ENCODE results near the gene SLC1A4.
A peak's percentile ranks its signal among the peaks of the same experiment; 100 is the strongest.
"Not testable (repeated sequence)": the region's sequence is repeated elsewhere in the genome, so short reads cannot be mapped to it uniquely, and the experiment has no call there.

SLC1A4 gene

DNA sequence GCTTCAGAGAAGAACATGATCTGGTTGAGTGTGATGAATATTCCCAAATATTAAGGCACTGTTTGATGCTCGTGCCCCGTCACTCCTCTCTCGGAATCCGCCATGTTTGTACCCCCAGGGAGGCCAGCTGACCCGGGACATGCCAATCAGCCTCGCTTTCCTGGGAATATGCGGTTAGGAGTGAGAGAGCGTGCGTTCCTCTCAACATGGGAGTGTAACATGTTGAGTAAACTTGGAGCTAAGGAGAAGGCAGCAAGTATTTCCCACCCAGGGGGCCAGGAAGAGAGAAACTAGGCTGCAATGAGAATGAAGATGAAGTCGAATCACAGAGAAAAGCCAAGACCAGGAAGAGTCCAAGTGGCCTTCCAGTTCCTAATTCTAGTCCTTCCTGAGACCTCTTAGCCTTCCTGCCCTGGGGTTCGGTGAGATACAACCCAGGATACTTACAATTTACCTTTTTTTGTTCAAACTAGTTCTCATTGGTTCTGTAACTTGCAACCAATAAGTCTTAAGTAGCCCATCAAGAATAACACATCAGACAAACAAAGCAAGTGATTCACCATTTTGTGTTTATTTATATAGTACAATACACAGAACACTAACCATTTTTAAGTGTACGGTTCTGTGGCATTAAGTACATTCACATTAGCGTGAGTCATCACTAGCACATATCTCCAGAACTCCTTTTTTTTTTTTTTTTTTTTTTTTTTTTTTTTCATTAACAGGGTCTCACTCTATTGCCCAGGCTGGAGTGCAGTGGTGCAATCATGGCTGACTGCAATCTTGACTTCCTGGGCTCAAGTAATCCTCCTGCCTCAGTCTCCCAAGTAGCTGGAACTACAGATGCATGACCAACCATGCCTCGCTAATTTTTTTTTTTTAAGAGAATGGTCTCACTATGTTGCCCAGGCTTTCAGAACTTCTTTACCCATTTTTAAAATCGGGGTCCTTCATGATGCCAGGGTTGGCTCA lies 36.4 kb upstream of the SLC1A4 start:
- DNase-seq (ENCODE audit: low read depth): peak; percentile 80
- TF ChIP-seq, protein P1, sequence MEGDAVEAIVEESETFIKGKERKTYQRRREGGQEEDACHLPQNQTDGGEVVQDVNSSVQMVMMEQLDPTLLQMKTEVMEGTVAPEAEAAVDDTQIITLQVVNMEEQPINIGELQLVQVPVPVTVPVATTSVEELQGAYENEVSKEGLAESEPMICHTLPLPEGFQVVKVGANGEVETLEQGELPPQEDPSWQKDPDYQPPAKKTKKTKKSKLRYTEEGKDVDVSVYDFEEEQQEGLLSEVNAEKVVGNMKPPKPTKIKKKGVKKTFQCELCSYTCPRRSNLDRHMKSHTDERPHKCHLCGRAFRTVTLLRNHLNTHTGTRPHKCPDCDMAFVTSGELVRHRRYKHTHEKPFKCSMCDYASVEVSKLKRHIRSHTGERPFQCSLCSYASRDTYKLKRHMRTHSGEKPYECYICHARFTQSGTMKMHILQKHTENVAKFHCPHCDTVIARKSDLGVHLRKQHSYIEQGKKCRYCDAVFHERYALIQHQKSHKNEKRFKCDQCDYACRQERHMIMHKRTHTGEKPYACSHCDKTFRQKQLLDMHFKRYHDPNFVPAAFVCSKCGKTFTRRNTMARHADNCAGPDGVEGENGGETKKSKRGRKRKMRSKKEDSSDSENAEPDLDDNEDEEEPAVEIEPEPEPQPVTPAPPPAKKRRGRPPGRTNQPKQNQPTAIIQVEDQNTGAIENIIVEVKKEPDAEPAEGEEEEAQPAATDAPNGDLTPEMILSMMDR (IDR thresholded peaks at IDR 0.05; ENCODE audit: insufficient read depth, low read depth, low read length, missing control alignments): no peak
- no peak overlapping the region for H3K4me3 ChIP-seq (ENCODE audit: low read length)

DNA sequence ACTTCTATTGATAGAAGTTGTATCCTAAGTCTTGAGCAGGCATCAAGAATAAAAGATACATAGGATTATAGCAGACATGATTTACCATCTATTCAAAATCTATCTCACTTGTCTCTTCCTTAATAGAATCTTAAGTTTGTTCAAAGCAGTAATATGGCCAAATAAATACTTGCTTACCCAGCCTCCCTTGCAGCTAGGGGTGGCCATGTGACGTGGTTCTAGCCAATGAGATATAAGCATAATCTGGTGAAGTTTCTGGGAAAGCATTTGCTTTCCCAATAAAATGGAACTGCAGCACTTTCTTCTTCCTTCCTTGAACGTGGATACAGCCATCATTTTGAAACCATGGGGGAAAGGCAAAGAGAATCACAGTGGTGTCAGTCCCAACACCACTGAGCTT lies 33.7 kb upstream of the SLC1A4 start:
- no peak for DNase-seq (ENCODE audit: low read depth)
- no peak overlapping the region for H3K4me3 ChIP-seq (ENCODE audit: low read length)
- TF ChIP-seq, protein P1 (IDR thresholded peaks at IDR 0.05; ENCODE audit: insufficient read depth, low read depth, low read length, missing control alignments): no peak

DNA sequence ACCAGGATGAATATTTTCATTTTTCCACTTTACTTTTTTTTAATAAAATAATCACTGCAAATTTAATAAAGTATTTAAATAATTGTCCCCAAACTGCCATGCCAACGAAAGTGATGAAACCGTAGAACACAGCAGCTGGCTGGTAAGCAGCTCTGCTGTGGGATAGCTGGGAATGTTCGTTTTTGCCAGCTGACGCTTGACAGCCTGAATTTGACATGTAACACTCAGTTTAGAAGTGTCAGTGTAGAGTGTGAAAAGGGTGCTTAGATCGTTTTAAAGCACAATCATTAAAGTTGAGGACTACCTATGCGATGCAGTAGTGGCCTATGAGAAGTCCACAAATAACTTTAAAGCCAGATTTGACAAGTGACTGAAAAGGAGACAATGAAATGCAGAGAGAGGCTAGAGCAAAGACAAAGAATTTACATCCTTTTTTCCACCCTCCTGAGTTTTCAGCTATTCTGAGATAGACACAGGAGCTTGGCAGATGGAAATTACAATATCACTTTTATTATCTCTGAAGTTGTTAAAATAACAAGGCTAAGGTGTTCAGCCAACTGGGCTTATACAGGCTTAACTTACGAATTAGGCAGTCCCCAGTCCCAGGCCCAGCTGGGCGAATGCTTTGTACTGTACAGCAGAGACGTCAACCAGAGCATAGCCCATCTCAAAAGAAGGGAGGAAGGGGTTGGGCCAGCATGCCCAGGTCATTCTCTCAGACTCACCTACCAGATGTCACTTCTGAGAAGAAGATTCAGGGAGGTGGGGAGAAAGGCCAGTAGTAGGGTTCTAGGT lies 31.9 kb upstream of the SLC1A4 start:
- TF ChIP-seq, protein P1 (IDR thresholded peaks at IDR 0.05; ENCODE audit: insufficient read depth, low read depth, low read length, missing control alignments): no peak
- no peak overlapping the region for H3K4me3 ChIP-seq (ENCODE audit: low read length)
- no peak for DNase-seq (ENCODE audit: low read depth)

DNA sequence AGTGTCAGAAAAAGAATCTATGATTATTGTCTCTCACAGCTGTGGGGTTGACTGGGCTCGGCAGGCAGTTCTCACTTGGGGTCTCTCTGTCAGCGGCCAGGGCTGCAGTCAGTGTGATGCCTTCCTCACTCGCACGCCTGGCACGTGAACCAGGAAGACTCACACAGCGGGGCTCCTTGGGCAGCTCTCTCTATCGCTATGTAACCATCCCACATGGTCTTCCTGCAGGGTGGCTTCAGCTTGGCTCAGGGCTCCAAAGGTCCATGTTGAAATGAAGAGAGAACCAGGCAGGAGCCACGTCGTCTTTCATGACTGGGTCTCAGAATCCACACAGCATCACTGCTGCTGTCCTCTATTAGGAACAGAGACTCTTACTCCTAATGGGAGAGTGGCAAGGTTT lies 30.6 kb upstream of the SLC1A4 start:
- no peak for DNase-seq (ENCODE audit: low read depth)
- TF ChIP-seq, protein P1 (IDR thresholded peaks at IDR 0.05; ENCODE audit: insufficient read depth, low read depth, low read length, missing control alignments): no peak
- H3K4me3 ChIP-seq (ENCODE audit: low read length): no peak overlapping the region

DNA sequence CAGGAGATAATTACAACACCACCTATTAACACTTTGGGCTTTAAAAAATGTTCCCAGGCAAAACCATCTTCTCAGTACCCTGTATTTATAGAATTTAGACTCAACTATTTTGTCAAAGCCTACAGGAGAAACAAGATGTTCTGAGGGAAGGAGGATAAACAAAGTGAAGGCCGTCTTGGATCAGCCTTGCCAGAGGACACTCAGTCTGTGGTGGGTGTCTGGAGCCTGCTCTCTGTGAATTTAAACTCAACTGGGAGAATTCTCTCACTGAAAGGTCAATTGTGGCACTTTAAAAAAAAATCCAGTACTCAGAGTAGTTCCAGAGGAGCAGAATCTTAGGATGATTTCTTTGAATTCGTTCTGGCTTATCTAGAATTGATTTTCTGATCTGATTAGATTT lies 28.4 kb upstream of the SLC1A4 start:
- no peak overlapping the region for H3K4me3 ChIP-seq (ENCODE audit: low read length)
- TF ChIP-seq, protein P1 (IDR thresholded peaks at IDR 0.05; ENCODE audit: insufficient read depth, low read depth, low read length, missing control alignments): no peak
- no peak for DNase-seq (ENCODE audit: low read depth)

DNA sequence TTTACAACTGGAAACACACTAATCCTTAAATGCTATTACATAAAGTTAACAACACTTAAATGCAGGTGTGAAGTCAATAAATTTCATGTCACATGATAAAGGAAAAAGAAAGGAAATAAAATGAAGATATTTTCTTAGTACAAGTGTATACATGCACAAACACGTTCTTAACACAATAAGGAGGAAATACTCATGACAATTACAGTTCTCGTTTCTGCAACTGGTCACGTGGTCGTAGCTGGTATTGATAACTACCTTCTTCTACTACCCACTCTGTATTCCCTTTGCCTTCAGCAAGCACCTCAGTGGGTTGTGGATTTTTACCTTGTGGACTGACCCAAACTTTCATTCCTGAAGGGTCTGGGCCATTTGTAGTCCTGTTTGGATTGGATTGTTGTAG lies 26.1 kb upstream of the SLC1A4 start:
- peak; percentile 58 for DNase-seq (ENCODE audit: low read depth)

DNA sequence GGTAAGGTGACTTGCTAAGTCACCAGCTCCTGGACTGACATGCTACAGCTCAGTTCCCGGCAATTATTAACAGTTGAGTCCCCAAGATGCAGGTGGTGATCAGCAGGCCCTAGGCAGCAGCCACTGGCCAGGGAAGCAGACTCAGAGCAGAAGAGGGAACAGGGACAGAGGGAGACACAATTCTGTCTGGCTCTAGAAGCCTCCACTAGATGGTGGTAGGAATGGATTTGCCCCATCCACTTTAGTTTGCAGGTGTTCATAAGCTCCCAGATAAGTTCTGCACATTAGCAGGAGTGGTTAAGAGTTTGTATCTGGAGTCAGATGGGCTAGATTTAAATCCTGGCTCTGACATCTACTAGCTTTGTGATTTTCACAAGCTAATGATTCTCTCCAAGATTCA lies 25.5 kb upstream of the SLC1A4 start:
- DNase-seq (ENCODE audit: low read depth): no peak
- TF ChIP-seq, protein P1 (IDR thresholded peaks at IDR 0.05; ENCODE audit: insufficient read depth, low read depth, low read length, missing control alignments): no peak
- no peak overlapping the region for H3K4me3 ChIP-seq (ENCODE audit: low read length)

More for the DNA sequence above, 26.1 kb upstream of the SLC1A4 start:
- not testable (repeated sequence) for H3K4me3 ChIP-seq (ENCODE audit: low read length)

Data from epithelial cell of esophagus (primary cell).